A673 (cell line): Measurements from ENCODE around the gene TMOD1.

ENCODE experiments used
- EZH2 ChIP-seq: fragments of 200-600 bp; sonication (generic); IDR thresholded peaks from 2 replicates; pipeline ENCODE4 v1.6.1; 2017; ENCODE audit warnings: borderline replicate concordance, low read depth, mild to moderate bottlenecking, mixed read lengths, antibody characterized with exemption, low read length; ENCODE audit not compliant: poor library complexity, severe bottlenecking
- TF ChIP-seq, protein P1 (sequence below): fragments of 300-800, 200-600 bp; sonication (generic); conservative IDR thresholded peaks from 2 replicates; pipeline ENCODE4 v1.5.1; 2017; ENCODE audit warnings: low read depth, mild to moderate bottlenecking, antibody characterized with exemption, low read length, moderate library complexity, mixed read lengths

DNA sequence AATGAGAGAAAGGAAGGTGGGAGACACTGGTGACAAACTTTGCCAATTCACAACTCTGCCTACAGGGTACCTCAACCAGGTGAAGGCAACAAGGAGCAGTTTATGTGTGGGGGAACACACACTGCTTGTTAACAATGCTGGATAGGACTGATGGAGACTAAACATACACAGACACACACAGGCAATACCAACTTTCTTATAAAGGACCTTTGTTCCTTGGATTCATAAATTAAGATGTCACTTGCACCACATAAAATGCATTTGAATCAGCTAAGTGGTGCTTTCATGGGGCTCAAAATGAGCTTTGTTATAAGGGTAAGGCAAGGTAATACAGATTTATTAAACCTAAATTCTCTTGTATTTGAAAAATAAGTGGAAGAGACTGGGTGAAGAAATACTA lies 127.7 kb downstream of the TMOD1 start:
- TF ChIP-seq, protein P1, sequence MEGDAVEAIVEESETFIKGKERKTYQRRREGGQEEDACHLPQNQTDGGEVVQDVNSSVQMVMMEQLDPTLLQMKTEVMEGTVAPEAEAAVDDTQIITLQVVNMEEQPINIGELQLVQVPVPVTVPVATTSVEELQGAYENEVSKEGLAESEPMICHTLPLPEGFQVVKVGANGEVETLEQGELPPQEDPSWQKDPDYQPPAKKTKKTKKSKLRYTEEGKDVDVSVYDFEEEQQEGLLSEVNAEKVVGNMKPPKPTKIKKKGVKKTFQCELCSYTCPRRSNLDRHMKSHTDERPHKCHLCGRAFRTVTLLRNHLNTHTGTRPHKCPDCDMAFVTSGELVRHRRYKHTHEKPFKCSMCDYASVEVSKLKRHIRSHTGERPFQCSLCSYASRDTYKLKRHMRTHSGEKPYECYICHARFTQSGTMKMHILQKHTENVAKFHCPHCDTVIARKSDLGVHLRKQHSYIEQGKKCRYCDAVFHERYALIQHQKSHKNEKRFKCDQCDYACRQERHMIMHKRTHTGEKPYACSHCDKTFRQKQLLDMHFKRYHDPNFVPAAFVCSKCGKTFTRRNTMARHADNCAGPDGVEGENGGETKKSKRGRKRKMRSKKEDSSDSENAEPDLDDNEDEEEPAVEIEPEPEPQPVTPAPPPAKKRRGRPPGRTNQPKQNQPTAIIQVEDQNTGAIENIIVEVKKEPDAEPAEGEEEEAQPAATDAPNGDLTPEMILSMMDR: no peak
- TF ChIP-seq EZH2: no peak
